Activated CD4-positive, alpha-beta T cell treated with anti-CD3 and anti-CD28 coated beads, Interleukin-2, Interleukin-6, amounts not matched to agents 100 ng/mL and 50 ng/mL, durations not matched to agents 16 hours and 8 hours (primary cell): Measurements from ENCODE around the gene MOV10.

Experiments used
- DNase-seq: peaks from one replicate; pipeline ENCODE4 v3.0.0-alpha.2; 2020

The MOV10 gene

GRCh38 chr1:112700290-112701226, 26.1 kb downstream of the MOV10 start:
- peak; percentile 54 for DNase-seq

GRCh38 chr1:112701227-112702066, 27.0 kb downstream of the MOV10 start:
- no peak for DNase-seq

GRCh38 chr1:112702067-112702395, 27.6 kb downstream of the MOV10 start:
- no peak for DNase-seq

GRCh38 chr1:112702420-112703261, 28.2 kb downstream of the MOV10 start:
- no peak for DNase-seq

GRCh38 chr1:112703706-112704105, 29.2 kb downstream of the MOV10 start:
- DNase-seq = no peak

GRCh38 chr1:112704391-112704933, 30.0 kb downstream of the MOV10 start:
- peak; percentile 44 for DNase-seq

- peak; percentile 76 for DNase-seq
Observed at GRCh38 chr1:112704934-112705627, 30.6 kb downstream of the MOV10 start.

- DNase-seq = peak; percentile 54
Observed at GRCh38 chr1:112706505-112707220, 32.2 kb downstream of the MOV10 start, which contains the start of gene RHOC. Gene RHOC (minus strand): TSS chr1:112707127. CDS start chr1:112703799, 3,328 bp downstream.

- peak; percentile 76 for DNase-seq
Observed at GRCh38 chr1:112707221-112708001, 33.0 kb downstream of the MOV10 start.

GRCh38 chr1:112708002-112708448, 33.6 kb downstream of the MOV10 start:
- DNase-seq = no peak

GRCh38 chr1:112708489-112708888, 34.0 kb downstream of the MOV10 start:
- no peak for DNase-seq

- DNase-seq = no peak
Observed at GRCh38 chr1:112710159-112710558, 35.7 kb downstream of the MOV10 start.

- DNase-seq = no peak
Observed at GRCh38 chr1:112710586-112710985, 36.1 kb downstream of the MOV10 start.

GRCh38 chr1:112711041-112711440, 36.6 kb downstream of the MOV10 start:
- no peak for DNase-seq

GRCh38 chr1:112711670-112712069, 37.2 kb downstream of the MOV10 start:
- DNase-seq = no peak

GRCh38 chr1:112712191-112712590, 37.7 kb downstream of the MOV10 start:
- DNase-seq = no peak

GRCh38 chr1:112712701-112713128, 38.3 kb downstream of the MOV10 start:
- DNase-seq = no peak

- no peak for DNase-seq
Observed at GRCh38 chr1:112713466-112714312, 39.2 kb downstream of the MOV10 start.
